ENCODE measurements around the gene CLCA4.
"Not testable (repeated sequence)": the region's sequence is repeated elsewhere in the genome, so short reads cannot be mapped to it uniquely, and the experiment has no call there.

CLCA4 gene

GRCh38 chr1:86530211-86530845 lies 16.6 kb upstream of the CLCA4 start:
- no peak for DNase-seq

- no peak for DNase-seq
Measured at GRCh38 chr1:86537928-86538695, 8.8 kb upstream of the CLCA4 start.

GRCh38 chr1:86538775-86539174 lies 8.1 kb upstream of the CLCA4 start:
- no peak for DNase-seq

- no peak for DNase-seq
Measured at GRCh38 chr1:86541859-86542258, 5.0 kb upstream of the CLCA4 start.

GRCh38 chr1:86542631-86543030 lies 4.2 kb upstream of the CLCA4 start:
- no peak for DNase-seq

GRCh38 chr1:86548839-86549238 lies 2.0 kb downstream of the CLCA4 start:
- DNase-seq, result no peak

GRCh38 chr1:86551305-86551704 lies 4.4 kb downstream of the CLCA4 start:
- no peak for DNase-seq

- no peak for DNase-seq
Measured at GRCh38 chr1:86552376-86552775, 5.5 kb downstream of the CLCA4 start.

GRCh38 chr1:86557739-86558138 lies 10.9 kb downstream of the CLCA4 start:
- no peak for DNase-seq

GRCh38 chr1:86563849-86564248 lies 17.0 kb downstream of the CLCA4 start:
- no peak for DNase-seq

- no peak for DNase-seq
Measured at GRCh38 chr1:86567341-86567740, 20.5 kb downstream of the CLCA4 start.

- DNase-seq, result no peak
Measured at GRCh38 chr1:86567878-86568277, 21.0 kb downstream of the CLCA4 start.

- no peak for DNase-seq
Measured at GRCh38 chr1:86573763-86574484, 27.0 kb downstream of the CLCA4 start.

GRCh38 chr1:86581231-86581630 lies 34.4 kb downstream of the CLCA4 start:
- no peak for DNase-seq

GRCh38 chr1:86582161-86582560 lies 35.3 kb downstream of the CLCA4 start:
- DNase-seq, result no peak

- no peak for DNase-seq
Measured at GRCh38 chr1:86583032-86583431, 36.2 kb downstream of the CLCA4 start.

- no peak for DNase-seq
Measured at GRCh38 chr1:86583593-86583992, 36.7 kb downstream of the CLCA4 start.

- no peak for DNase-seq
Measured at GRCh38 chr1:86594284-86594770, 47.4 kb downstream of the CLCA4 start.

GRCh38 chr1:86596224-86596623 lies 49.3 kb downstream of the CLCA4 start:
- no peak for DNase-seq

- no peak for DNase-seq
Measured at GRCh38 chr1:86596741-86597290, 49.9 kb downstream of the CLCA4 start.

- not testable (repeated sequence) for DNase-seq
Measured at GRCh38 chr1:86606080-86606479, 59.2 kb downstream of the CLCA4 start.

GRCh38 chr1:86616433-86616832 lies 69.6 kb downstream of the CLCA4 start:
- DNase-seq, result no peak

- peak; percentile 29 for DNase-seq
Measured at GRCh38 chr1:86616871-86617270, 70.0 kb downstream of the CLCA4 start.

GRCh38 chr1:86618358-86618757 lies 71.5 kb downstream of the CLCA4 start:
- no peak for DNase-seq

Measured in CD4-positive, alpha-beta T cell treated with Interleukin-4 for 4 hours (primary cell).